ENCODE results near the gene TOX4.

DNA sequence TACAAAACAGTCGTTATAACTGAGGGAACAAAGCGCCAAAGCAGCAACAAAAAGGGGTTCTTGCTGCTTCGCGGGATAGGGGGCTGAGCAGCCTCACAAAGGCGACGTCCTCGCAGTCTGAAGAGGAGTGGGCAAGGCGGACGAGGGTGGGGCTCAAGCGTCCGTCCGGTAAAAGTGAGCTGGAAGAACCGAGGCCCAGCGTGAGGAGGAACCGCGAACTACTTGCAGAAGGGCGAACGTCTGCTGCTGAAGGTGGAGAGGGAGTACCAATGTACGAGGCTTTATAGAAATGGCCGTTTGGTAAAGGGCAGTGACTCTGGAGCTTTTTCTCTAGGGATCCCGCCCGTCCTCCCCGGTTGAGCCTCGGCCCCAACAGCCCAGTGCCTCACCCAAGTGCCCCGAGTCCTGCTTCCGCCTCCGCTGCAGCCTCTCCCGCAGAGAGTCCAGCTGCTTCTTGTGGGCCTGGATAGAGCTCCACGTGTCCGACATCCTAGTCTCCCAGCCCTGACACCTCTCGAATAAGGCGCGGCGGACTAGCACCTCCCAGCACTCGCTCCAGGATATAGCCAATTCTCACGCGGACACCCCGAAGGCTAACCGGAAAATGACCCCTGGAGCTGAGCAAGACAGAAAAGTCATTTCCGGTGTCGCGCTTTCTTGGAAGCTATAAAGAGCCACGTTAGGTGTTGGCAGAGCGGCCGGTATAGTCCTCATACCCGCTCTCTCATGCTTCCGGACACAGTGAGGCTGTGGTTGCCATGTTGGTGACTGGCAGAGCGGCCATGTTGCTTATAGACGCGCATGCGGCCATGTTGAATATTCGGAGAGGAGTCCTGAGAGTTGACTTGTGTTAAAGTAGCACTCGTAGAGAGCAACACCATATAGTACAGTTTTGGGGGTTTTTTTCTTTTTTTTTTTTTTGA, 34.0 kb downstream of the TOX4 start, which contains the start of gene METTL3:
- TF ChIP-seq POLR2AphosphoS5 (IDR thresholded peaks at IDR 0.05; ENCODE audit: low read depth, low read length) (peak; percentile 83), POU2F2 (IDR thresholded peaks at IDR 0.05; ENCODE audit: low read depth, low read length) (no peak), SPI1 (IDR thresholded peaks at IDR 0.05; ENCODE audit: low read depth, low read length) (no peak), POLR2A (IDR thresholded peaks at IDR 0.05; ENCODE audit: low read depth, low read length) (peak; percentile 75), TAF1 (IDR thresholded peaks at IDR 0.05; ENCODE audit: low read depth, low read length) (peak; percentile 81)
